ENCODE results near the gene ZNF79.

DNA sequence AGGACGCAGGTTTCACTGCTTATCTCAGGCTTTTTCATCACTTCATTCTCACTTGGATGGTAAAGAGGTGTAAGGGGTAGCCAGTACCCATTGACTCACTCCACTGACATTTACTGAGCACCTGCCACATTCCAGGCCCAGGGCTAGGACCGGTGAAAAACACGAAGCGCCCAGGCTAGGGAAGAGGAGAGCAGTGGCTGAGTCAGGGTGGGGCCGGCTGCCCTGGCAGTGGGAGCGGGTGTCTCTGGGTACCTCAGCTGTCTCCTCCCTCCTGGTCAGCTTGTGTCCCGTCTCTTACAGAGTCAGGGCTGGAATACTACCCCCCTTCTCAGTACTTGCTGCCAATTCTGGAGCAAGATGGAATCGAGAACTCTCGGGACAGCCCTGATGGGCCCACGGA, 49.3 kb downstream of the ZNF79 start:
- TF ChIP-seq, protein P1, sequence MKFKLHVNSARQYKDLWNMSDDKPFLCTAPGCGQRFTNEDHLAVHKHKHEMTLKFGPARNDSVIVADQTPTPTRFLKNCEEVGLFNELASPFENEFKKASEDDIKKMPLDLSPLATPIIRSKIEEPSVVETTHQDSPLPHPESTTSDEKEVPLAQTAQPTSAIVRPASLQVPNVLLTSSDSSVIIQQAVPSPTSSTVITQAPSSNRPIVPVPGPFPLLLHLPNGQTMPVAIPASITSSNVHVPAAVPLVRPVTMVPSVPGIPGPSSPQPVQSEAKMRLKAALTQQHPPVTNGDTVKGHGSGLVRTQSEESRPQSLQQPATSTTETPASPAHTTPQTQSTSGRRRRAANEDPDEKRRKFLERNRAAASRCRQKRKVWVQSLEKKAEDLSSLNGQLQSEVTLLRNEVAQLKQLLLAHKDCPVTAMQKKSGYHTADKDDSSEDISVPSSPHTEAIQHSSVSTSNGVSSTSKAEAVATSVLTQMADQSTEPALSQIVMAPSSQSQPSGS (CRISPR knock-in tag; IDR thresholded peaks at IDR 0.05), result no peak
- TF ChIP-seq CC2D1A (IDR thresholded peaks at IDR 0.05) (no peak), ZZZ3 (IDR thresholded peaks at IDR 0.05) (no peak), MAFK (IDR thresholded peaks at IDR 0.05; ENCODE audit: low read length) (no peak)
- TF ChIP-seq, protein P2, sequence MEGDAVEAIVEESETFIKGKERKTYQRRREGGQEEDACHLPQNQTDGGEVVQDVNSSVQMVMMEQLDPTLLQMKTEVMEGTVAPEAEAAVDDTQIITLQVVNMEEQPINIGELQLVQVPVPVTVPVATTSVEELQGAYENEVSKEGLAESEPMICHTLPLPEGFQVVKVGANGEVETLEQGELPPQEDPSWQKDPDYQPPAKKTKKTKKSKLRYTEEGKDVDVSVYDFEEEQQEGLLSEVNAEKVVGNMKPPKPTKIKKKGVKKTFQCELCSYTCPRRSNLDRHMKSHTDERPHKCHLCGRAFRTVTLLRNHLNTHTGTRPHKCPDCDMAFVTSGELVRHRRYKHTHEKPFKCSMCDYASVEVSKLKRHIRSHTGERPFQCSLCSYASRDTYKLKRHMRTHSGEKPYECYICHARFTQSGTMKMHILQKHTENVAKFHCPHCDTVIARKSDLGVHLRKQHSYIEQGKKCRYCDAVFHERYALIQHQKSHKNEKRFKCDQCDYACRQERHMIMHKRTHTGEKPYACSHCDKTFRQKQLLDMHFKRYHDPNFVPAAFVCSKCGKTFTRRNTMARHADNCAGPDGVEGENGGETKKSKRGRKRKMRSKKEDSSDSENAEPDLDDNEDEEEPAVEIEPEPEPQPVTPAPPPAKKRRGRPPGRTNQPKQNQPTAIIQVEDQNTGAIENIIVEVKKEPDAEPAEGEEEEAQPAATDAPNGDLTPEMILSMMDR (IDR thresholded peaks at IDR 0.05 in 2 of 3, conservative IDR thresholded peaks at IDR 0.05 in 1 of 3; ENCODE audit: insufficient read depth in 2 of 3, low read depth in 1 of 3, low read length in 3 of 3), result no peak
